Prostate gland (tissue), 2 donors: Measurements from ENCODE around the gene BAAT.

Source experiments
- POLR2A ChIP-seq: fragments of 450-650 bp; IDR thresholded peaks from one replicate; pipeline ENCODE4 v1.6.1; 2016; ENCODE audit warnings: antibody characterized with exemption, mild to moderate bottlenecking
- TF ChIP-seq, protein P1 (sequence below), 4 experiments: fragments of 200-600 bp in 2 of 4; fragments of 450-650 bp in 2 of 4; sonication (generic) in 2 of 4; IDR thresholded peaks; 1 replicate in 3 of 4; 2 replicates in 1 of 4; pipeline ENCODE4 v1.5.1; 2016 to 2019; ENCODE audit warnings: antibody characterized with exemption in 4 of 4, mild to moderate bottlenecking in 2 of 4, moderate library complexity in 2 of 4

- TF ChIP-seq POLR2A = no peak
- TF ChIP-seq, protein P1, sequence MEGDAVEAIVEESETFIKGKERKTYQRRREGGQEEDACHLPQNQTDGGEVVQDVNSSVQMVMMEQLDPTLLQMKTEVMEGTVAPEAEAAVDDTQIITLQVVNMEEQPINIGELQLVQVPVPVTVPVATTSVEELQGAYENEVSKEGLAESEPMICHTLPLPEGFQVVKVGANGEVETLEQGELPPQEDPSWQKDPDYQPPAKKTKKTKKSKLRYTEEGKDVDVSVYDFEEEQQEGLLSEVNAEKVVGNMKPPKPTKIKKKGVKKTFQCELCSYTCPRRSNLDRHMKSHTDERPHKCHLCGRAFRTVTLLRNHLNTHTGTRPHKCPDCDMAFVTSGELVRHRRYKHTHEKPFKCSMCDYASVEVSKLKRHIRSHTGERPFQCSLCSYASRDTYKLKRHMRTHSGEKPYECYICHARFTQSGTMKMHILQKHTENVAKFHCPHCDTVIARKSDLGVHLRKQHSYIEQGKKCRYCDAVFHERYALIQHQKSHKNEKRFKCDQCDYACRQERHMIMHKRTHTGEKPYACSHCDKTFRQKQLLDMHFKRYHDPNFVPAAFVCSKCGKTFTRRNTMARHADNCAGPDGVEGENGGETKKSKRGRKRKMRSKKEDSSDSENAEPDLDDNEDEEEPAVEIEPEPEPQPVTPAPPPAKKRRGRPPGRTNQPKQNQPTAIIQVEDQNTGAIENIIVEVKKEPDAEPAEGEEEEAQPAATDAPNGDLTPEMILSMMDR (IDR thresholded peaks at IDR 0.05) = no peak
Observed at GRCh38 chr9:101311191-101311590, 73.6 kb downstream of the BAAT start.
